H1 (cell line): Measurements from ENCODE around the gene OBSCN. TPM values are rescaled to one million over a fixed set of nuclear protein-coding genes. Genes with fewer than 3 reads are reported as not detected.

Experiments
- EP300 ChIP-seq, 2 experiments: IDR thresholded peaks; 1 replicate in 1 of 2; 2 replicates in 1 of 2; pipeline ENCODE4 v1.6.1; 2011 to 2012; ENCODE audit warnings: low read depth in 2 of 2, low read length in 2 of 2, mild to moderate bottlenecking in 2 of 2, borderline replicate concordance in 1 of 2, inconsistent platforms in 1 of 2, moderate library complexity in 1 of 2
- PHF8 ChIP-seq: fragments of 200-600 bp; sonication (generic); conservative IDR thresholded peaks from 2 replicates; pipeline ENCODE4 v1.7.1; 2012; ENCODE audit warnings: low read depth, mild to moderate bottlenecking, inconsistent platforms, low read length, moderate library complexity
- SUZ12 ChIP-seq: fragments of 200-600 bp; sonication (generic); IDR thresholded peaks from 2 replicates; pipeline ENCODE4 v1.6.1; 2012; ENCODE audit warnings: mild to moderate bottlenecking, inconsistent platforms, low read length, moderate library complexity, mixed read lengths
- TAF7 ChIP-seq: optimal IDR thresholded peaks from 2 replicates; pipeline ENCODE3; 2011; ENCODE audit warnings: low read depth, mild to moderate bottlenecking, inconsistent platforms, low read length, moderate library complexity, borderline replicate concordance
- polyA plus RNA-seq, 7 experiments: library from polyadenylated mRNA; depleted of rRNA in 3 of 7; stranded (reverse) in 5 of 7; unstranded in 2 of 7; fragments of >200 nt in 5 of 7; fragments of 200-250 nt in 2 of 7; gene quantifications; 1 replicate in 5 of 7; 2 replicates in 1 of 7; 4 replicates in 1 of 7; pipeline versions ENCODE4 v1.2.1 to v1.2.3, GENCODE V29; 2011 to 2013; ENCODE audit warnings: missing spikeins in 2 of 7, mixed read lengths in 2 of 7
- total RNA-seq: library from RNA; stranded (reverse); fragmentation: NEBNext Ultra II Directional; extraction: Animal tissue kit (Norgen Biotek cat#: 25700); gene quantifications from 2 replicates; pipeline ENCODE4 v1.2.1, GENCODE V29; 2021
- TF ChIP-seq, protein P1 (sequence below): IDR thresholded peaks from 2 replicates; pipeline ENCODE4 v1.6.1; 2012; ENCODE audit warnings: inconsistent platforms
- TF ChIP-seq, protein P2 (sequence below), 3 experiments: IDR thresholded peaks; 1 replicate in 2 of 3; 2 replicates in 1 of 3; pipeline versions ENCODE4 v1.5.1 to v1.6.1; 2011; ENCODE audit warnings: low read length in 3 of 3, mild to moderate bottlenecking in 3 of 3, inconsistent platforms in 2 of 3, low read depth in 1 of 3, moderate library complexity in 1 of 3; ENCODE audit not compliant: insufficient read depth in 1 of 3; ENCODE audit errors: control extremely low read depth in 1 of 3

The OBSCN gene
- total and polyA plus RNA-seq, 2 of the 8 experiments (the other 6 are each of a cell fraction or from before 2014, with no cell fraction given): 7.5 to 28.4 TPM

DNA sequence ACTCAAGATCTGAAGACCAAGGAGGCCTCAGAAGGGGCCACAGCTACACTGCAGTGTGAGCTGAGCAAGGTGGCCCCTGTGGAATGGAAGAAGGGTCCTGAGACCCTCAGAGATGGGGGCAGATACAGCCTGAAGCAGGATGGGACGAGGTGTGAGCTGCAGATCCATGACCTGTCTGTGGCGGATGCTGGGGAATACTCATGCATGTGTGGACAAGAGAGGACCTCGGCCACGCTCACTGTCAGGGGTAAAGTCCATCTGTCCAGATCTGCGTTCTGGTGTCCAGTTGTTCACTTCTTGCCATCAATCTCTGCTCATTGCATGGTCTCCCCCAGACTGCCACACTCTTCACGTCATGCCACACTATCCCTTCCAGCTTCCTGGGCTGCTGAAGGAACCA lies 90.6 kb downstream of the OBSCN start (continued):
- no peak for TF ChIP-seq SUZ12
- TF ChIP-seq, protein P1, sequence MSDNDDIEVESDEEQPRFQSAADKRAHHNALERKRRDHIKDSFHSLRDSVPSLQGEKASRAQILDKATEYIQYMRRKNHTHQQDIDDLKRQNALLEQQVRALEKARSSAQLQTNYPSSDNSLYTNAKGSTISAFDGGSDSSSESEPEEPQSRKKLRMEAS: no peak
- TF ChIP-seq, protein P2, sequence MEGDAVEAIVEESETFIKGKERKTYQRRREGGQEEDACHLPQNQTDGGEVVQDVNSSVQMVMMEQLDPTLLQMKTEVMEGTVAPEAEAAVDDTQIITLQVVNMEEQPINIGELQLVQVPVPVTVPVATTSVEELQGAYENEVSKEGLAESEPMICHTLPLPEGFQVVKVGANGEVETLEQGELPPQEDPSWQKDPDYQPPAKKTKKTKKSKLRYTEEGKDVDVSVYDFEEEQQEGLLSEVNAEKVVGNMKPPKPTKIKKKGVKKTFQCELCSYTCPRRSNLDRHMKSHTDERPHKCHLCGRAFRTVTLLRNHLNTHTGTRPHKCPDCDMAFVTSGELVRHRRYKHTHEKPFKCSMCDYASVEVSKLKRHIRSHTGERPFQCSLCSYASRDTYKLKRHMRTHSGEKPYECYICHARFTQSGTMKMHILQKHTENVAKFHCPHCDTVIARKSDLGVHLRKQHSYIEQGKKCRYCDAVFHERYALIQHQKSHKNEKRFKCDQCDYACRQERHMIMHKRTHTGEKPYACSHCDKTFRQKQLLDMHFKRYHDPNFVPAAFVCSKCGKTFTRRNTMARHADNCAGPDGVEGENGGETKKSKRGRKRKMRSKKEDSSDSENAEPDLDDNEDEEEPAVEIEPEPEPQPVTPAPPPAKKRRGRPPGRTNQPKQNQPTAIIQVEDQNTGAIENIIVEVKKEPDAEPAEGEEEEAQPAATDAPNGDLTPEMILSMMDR (IDR thresholded peaks at IDR 0.05; ENCODE audit: control extremely low read depth in 1 of 3, insufficient read depth in 1 of 3, low read depth in 1 of 3, low read length in 3 of 3): no peak
- no peak for TF ChIP-seq PHF8
- TF ChIP-seq TAF7: no peak
- no peak for TF ChIP-seq EP300 (IDR thresholded peaks at IDR 0.05; ENCODE audit: borderline replicate concordance in 1 of 2, low read depth in 2 of 2, low read length in 2 of 2)
